Renal cortex interstitium (tissue), 11 donors: ENCODE data around the gene HHEX. TPM values are rescaled to one million over a fixed set of nuclear protein-coding genes. Genes with fewer than 3 reads are reported as not detected.

Experiments
- DNase-seq, 11 donors: peaks; one replicate each; pipeline ENCODE4 v3.0.0-alpha.2; 2013; ENCODE audit warnings: low read depth in 9 of 11, low spot score in 4 of 11; ENCODE audit errors: extremely low read depth in 1 of 11
- polyA plus RNA-seq, 3 donors: library from polyadenylated mRNA; unstranded; fragments of 120-200 nt; gene quantifications; one replicate each; pipeline ENCODE4 v1.2.1, GENCODE V29; 2013; ENCODE audit not compliant: insufficient read length in 3 of 3

Gene HHEX
- polyA plus RNA-seq, 3 donors, result 6.3 to 8.6 (median 8.3) TPM

GRCh38 chr10:92690915-92691590 is 1.3 kb downstream of the HHEX start:
- DNase-seq, result peak in 1 of 11 donors; percentile 48

DNA sequence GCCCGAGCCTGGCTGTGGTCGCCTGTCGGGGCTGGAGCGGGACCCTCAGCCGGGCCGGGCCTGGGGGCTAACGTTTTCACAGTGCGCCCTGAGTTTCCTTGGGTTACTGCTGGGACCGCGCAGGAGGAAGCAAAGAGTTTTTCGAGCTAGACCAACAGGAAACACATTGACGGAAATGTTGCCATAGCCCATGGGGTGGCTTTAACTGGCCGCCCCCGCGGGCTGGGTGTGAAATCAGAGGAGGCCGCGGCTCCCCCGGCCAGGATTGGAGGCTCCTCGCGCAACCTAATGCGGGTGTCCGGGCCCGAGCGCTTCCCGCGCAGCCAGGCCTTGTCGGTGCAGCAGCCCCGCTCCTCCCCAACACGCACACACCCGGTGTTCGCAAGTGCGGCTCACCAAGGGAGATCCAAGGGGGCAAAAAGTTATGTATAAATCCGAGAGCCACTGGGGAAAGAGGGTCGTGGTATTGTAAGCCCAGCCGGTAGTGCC is 1.9 kb downstream of the HHEX start:
- peak in 1 of 11 donors; percentile 6 for DNase-seq

- peak in 1 of 11 donors; percentile 20 for DNase-seq
Measured at GRCh38 chr10:92692080-92692671, 2.4 kb downstream of the HHEX start.

DNA sequence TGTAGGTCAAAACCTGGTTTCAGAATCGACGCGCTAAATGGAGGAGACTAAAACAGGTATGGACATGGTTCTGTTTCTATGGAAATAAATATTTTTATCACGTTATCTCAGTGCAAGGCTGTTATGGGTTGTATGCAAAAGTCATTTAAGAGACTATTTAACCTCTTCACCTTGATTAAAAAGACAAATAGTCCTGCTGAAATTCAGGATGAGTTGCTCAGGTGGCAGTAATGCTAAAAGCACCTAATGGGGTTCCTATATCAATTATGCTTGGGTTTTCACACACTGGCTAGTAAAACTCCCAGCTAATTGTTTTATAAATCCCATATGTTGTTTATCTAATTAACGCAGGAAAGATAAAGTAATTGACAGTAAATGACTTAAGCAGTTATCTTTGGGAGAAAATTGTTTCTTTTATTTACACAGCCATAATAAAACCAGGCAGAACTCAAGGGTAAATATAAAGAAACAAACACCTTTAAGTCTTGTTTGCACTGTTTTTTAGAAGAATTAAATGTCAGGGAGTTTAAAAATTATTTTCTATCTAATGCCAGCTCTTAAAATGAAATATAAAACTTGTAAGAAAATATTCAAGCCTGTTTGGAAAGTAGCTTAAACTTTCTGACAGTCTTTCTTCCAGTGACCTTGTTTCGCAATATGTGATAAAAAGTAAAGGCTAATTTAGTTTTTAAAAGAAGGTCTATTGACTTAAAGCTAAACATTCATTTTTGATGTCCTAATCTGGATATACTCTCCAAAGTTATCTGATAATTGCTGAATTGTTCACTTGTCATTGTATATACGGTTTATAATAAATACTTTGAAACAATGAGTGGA is 3.2 kb downstream of the HHEX start:
- peak in 1 of 11 donors; percentile 12 for DNase-seq

- DNase-seq, result no peak
Measured at GRCh38 chr10:92693534-92693893, 3.8 kb downstream of the HHEX start.

DNA sequence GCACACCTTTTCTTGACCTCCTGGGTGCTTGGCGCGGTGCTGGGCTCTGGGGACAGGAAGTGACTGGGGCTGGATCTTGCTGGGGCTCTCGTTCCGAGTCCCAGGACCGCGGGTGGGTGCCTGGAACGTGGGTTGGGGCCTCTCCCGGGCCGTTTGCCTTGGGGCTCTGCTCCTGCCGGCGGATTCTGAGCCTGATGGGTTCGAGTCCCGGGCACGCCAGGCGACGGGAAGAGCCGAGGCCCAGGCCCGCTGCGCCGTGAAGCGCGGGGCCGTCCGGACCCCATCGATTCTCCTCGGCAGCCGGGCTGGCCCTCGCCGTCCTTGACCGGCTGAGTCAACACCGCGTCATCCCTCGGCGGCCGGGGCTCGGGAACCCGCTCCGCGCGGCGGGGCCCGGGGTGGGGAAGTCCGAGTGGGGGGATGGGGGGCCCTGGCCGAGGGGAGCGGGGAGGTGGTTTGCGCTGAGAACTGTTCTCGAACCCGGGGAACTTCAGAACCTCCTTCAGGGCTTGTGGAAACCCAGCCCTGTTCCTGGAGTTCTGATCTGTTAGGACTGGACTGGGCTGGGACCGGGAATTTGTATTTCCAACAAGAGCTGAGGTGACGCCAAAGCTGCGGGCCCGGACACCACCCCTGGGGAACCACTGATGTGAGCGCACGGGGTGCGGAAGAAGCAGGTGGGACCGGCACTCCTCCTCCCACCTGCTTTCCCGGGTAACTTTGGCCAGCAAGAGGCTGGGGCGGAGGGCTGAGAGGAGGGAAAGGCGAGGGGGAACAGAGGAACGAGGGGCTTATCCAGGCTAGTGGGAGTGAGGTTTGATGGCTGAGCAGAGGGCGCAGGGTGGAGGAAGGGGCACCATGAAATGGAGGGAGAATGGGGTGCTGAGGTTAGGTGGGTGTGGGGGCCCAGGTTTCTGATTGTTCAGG is 6.2 kb downstream of the HHEX start:
- peak in 1 of 11 donors; percentile 5 for DNase-seq

DNA sequence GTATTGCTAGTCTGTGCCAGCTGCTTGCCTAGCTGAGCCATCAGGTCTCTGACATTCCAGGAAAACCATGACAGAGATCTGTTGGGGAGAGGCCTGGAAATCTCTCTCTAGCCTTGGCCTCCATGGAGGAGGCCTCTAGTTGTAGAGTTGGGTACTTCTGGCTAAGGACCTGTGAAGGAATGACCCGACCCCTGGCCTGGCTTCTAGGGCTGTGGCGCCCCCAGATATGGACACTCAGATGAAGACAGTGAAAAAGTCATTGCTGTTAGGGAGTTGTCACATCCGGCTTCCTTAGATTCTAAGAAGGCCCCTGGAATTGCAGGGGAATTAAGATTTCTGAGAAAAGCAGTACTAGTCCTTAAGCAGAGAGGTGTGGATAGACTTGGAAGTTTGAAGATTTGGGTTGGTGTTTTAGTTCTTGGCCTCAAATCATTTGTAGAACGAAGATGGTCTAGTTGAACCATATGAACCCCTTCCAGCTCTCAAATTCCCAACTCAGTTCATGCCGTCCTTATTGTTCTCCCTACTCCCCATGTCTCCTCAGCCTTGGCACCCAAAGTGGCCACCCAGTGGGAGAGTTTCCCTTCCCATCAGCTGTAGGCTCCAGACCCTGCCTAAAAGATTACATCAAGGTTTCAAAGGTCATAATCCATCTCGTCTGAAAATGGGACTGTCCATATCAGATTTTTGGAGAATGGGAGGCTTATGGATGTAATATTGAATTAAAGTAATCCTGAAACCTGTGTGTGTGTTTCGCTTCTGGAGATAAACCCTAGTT is 7.0 kb downstream of the HHEX start:
- no peak for DNase-seq

GRCh38 chr10:92697663-92698511 is 8.1 kb downstream of the HHEX start:
- no peak for DNase-seq

DNA sequence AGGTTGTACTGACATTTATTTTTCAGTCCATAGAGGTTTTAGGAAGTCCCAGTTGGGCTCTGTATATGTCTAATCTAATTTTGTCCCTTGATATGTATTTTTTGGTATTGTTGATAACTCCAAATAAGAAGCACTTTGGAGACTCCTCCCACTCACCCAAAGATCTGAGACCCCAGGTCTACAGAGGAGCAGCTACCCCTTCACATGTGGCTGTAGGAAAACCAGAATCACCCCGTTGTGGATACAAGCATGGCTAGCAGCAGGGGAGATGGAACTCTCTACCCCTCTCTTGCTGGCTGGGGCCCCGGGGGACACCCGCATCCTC is 9.4 kb downstream of the HHEX start:
- DNase-seq, result no peak

DNA sequence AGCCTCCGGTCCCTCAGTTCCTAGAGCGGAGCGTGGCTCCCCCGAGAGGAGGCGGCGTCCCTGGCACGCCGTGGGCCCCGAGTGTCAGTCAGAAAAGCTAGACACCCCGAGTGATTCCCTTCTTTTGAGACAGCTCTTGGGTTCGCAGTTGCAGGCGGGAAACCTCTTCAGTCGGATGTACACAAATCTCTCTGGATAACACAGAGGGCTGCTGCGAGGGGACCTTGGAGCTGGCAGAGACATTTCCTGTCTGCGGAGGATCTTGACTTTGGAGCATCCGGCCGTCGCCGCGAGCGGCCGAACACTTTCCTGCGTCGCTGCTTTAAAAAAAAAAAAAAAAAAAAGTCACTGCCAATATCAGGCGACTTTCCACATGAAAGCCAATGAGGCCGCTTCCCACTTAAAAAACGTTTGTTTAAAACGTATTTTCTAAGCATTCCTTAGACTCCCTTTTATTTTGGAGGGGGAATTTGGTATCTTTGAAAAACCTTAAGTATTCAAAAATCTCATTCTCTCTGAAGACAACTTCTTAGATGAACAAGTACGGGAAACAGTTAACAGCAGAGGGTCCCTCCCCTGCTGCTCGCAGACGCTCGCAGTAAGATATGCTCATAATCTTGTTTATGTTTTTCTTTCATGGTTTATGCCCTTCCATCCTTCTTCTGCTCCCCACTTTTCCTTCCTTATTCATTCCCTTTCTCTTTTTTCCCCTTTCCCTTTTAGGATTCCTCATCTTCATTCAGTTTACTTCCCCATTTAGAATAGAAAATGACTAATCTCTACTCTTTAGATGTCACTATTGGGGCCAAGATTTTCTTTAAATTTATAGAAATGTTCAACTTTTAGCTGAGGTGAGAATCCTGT is 10.0 kb downstream of the HHEX start:
- DNase-seq, result peak in 1 of 11 donors; percentile 30

GRCh38 chr10:92702301-92702916 is 12.7 kb downstream of the HHEX start:
- DNase-seq, result no peak

- DNase-seq, result no peak
Measured at GRCh38 chr10:92712016-92712889, 22.5 kb downstream of the HHEX start.

- no peak for DNase-seq
Measured at GRCh38 chr10:92714152-92714845, 24.5 kb downstream of the HHEX start.

- DNase-seq, result no peak
Measured at GRCh38 chr10:92714872-92715271, 25.1 kb downstream of the HHEX start.
